AG09319 (cell line): ENCODE results near the gene FARP2.

Experiments used
- DNase-seq: peaks from one replicate; pipeline ENCODE4 v3.0.0-alpha.2; 2010; ENCODE audit warnings: low read depth; ENCODE audit errors: extremely low read depth
- TF ChIP-seq, protein P1 (sequence below): IDR thresholded peaks from 2 replicates; pipeline ENCODE4 v1.5.1; 2011; ENCODE audit warnings: low read depth, mild to moderate bottlenecking, inconsistent platforms, low read length, moderate library complexity

The FARP2 gene

DNA sequence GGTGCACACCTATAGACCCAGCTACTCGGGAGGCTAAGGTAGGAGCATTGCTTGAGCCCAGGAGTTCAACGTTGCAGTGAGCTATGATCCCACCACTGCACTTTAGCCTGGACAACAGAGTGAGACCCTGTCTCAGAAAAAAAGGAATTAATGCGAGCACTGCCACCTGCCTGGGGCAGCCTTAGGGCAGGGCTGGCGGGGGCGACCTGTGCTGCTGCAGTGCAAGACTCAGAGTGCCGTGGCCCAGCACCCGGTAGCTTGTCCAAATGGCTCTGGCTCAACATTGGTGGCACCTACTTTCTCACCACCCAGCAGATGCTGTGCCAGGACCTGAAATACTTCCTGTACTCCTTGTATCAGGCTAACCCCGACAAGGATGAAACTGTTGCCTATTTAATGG lies 122.1 kb downstream of the FARP2 start:
- TF ChIP-seq, protein P1, sequence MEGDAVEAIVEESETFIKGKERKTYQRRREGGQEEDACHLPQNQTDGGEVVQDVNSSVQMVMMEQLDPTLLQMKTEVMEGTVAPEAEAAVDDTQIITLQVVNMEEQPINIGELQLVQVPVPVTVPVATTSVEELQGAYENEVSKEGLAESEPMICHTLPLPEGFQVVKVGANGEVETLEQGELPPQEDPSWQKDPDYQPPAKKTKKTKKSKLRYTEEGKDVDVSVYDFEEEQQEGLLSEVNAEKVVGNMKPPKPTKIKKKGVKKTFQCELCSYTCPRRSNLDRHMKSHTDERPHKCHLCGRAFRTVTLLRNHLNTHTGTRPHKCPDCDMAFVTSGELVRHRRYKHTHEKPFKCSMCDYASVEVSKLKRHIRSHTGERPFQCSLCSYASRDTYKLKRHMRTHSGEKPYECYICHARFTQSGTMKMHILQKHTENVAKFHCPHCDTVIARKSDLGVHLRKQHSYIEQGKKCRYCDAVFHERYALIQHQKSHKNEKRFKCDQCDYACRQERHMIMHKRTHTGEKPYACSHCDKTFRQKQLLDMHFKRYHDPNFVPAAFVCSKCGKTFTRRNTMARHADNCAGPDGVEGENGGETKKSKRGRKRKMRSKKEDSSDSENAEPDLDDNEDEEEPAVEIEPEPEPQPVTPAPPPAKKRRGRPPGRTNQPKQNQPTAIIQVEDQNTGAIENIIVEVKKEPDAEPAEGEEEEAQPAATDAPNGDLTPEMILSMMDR, result no peak
- DNase-seq, result no peak

DNA sequence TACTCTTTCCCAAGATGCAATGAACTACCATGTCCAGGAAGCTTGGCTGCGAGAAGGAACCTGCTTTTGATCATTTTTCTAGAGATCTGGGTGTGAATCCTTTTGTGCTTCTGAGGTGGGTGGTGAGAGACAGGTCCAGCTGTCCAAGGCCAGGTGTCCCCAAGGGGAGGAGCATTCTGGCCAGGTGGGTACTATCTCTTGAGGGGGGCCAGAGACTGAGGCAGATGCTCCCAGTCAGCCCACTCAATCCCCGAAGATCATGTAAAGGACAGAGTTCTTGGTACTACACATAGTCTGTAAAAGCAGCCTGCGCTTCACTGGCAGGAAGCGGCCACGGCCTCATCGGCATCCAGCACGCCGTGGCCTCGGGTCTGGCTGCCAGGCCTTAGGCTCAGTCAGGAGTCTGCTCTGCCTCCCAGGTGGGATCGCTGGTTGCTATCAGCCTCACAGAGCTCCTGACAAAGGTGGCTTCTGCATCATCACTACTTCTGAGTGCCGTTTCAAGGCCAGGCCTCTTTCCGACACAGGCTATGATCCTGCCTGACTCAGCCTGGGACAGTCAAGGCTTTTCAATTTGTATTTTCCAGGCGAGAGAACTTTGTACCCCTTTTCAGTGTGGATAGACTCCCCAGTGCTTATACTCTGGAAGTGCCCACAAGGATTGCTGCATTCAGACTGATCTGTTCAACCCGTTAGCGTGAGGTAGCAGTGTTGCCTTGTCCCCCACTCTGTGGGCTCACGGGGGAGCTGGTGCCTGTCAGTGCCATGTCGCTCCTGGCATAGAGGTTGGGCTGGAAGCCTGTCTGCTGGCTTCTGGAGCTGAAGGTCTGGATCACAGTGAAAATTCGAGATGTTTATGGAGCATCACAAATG lies 123.2 kb downstream of the FARP2 start:
- DNase-seq, result no peak
- TF ChIP-seq, protein P1, result no peak

DNA sequence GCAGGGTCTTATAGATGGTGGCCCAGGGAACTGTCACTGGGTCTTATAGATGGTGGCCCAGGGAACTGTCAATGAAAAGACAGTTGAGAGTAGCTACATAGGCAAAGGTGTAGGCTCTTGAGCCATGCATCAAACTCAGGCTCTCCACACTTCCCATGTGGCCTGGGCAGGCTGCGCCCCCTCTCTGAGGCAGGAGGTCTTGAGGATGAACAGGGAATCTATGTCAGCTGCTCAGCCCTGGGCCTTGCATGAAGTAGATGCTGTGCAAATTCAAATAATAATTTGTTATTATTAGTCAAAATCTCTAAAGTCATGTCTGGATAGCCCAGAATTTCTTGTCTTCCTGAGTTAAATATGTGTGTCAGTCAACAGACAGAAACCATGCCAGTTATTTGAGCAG lies 125.6 kb downstream of the FARP2 start:
- TF ChIP-seq, protein P1, result no peak
- no peak for DNase-seq

DNA sequence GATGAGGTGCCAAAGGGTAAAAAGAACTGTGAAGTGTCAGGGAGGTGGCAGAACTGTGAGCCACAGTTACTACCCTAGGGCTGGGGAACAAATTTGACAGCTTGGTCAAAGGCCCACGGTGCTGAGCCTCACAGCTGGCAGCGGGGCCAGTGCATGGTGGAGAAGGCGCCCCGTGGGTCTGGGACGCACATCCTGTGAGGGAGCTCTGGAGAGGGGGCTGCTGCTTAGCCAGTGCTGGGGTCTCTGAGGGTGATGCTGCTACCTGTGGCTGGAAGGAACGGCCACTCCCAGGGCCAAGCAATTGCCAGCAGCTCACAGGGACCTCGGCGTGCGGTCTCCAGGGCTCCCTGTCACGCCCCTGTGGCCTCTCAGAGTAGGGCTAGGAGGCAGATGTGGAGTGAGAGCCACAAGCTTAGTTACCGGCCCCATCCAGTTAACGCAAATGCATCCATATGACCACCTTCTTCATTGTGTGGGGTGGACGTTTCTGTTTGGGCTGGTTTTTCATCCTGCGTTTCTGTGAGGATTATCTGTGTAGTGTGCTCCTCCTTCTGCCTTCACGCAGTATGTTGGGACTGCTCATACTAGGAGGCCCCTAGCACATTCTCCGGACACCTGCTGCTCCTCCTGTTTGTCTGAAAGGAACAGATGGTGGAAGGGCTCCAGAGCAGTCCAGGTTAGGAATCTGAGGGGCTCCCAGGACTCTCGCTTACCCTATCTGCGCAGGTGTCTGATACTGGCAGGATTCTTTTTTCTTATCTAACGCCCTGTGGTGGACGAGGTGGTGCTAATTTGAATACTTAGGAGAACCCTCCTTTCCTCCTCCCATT lies 126.3 kb downstream of the FARP2 start:
- DNase-seq, result no peak
- TF ChIP-seq, protein P1, result no peak

DNA sequence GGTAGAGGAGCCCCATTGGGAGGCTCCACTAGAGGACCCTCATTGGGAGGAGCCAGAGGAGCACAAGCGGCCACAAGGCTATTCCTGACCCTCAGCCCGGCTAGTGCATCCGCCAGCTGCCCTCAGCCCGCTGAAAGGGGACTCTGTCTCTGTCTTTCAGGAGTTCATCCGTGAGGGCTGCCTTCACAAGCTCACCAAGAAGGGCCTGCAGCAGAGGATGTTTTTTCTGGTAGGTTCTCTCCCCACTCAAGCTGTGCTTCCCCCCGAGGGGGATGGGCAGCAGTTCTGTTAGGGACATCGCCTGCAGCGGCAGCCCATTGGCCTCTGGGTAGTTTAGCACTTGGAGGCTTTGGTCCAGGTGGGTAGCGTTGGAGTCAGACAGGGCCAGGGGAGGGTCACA lies 127.2 kb downstream of the FARP2 start:
- no peak for DNase-seq
- TF ChIP-seq, protein P1, result no peak

DNA sequence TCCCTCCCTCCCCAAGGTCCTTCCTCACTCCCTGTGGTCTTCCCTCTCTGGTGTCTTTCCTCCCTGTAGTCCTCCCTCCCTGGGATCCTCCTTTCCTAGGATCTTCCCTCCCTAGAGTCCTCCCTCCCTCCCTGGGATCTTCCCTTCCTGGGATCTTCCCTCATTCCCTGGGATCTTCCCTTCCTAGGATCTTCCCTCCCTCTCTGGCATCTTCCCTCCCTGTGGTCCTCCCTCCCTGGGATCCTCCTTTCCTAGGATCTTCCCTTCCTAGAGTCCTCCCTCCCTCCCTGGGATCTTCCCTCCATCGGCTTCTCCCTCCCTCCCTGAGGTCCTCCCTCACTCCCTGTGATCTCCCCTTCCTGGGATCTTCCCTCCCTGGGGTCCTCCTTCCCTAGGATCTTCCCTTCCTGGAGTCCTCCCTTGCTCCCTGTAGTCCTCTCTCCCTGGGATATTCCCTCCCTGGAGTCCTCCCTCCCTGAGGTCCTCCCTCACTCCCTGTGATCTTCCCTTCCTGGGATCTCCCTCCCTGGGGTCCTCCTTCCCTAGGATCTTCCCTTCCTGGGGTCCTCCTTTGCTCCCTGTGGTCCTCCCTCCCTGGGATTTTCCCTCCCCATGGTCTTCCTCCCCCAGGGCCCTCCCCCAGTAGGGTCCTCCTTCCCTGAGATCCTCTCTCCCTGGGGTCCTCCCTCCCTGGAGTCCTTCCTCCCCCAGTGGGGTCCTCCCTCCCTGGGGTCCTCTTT lies 129.3 kb downstream of the FARP2 start:
- DNase-seq, result no peak
- TF ChIP-seq, protein P1, result no peak
